Fibroblast of pulmonary artery (primary cell): ENCODE measurements around the gene TAL1.

ENCODE experiments used
- DNase-seq: peaks from one replicate; pipeline ENCODE4 v3.0.0-alpha.2; 2010; ENCODE audit warnings: low read depth
- H3K4me3 ChIP-seq: replicated peaks from 2 replicates; pipeline ENCODE4 v1.5.1; 2011; ENCODE audit warnings: low read depth, mild to moderate bottlenecking, control low read depth, low read length, moderate library complexity
- TF ChIP-seq, protein P1 (sequence below): IDR thresholded peaks from 2 replicates; pipeline ENCODE4 v1.5.1; 2011; ENCODE audit warnings: mild to moderate bottlenecking, control low read depth, low read length, inconsistent platforms; ENCODE audit errors: missing control alignments

Gene TAL1

DNA sequence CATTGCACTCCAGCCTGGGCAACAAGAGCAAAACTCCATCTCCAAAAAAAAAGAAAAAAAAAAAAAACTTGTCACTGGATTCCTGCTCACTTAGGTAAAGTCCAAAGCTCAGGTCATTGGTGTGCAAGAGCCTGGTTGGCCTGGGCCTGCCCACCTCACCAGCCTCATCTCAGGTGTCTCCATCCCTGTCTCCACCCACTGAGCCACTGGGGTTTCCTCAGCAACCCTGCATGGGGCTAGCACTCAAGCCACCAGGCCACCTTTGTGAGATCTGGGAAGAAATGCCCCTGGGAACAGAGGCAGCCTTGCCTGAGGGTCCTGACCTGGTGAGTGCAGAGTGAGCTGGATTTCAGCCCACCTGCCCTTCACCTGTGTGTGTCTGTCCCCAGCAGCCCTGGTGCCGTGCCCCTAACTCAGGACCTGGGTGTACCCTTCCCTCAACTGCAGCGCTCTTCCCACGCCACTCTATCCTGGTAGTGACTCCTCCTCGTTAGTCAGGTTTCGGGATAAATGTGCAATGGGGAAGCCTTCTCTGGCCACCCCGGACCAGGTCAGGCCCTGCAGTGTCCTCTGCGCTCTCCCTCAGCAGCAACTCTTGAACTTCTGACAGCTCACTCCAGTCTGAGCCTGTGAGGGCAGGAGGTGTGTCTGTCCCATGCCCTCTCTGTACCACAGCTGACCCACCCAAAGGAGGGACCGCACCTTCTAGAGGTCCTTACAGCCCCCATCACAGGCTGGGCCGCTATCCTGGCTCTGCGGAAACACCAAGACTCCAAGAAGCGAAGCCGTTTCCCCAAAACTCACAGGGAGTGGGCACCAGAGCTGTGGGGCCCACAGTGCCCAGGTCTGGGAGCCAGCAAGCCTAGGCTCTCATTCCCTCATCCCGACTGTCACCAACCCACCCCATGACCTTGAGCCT lies 45.5 kb downstream of the TAL1 start:
- TF ChIP-seq, protein P1, sequence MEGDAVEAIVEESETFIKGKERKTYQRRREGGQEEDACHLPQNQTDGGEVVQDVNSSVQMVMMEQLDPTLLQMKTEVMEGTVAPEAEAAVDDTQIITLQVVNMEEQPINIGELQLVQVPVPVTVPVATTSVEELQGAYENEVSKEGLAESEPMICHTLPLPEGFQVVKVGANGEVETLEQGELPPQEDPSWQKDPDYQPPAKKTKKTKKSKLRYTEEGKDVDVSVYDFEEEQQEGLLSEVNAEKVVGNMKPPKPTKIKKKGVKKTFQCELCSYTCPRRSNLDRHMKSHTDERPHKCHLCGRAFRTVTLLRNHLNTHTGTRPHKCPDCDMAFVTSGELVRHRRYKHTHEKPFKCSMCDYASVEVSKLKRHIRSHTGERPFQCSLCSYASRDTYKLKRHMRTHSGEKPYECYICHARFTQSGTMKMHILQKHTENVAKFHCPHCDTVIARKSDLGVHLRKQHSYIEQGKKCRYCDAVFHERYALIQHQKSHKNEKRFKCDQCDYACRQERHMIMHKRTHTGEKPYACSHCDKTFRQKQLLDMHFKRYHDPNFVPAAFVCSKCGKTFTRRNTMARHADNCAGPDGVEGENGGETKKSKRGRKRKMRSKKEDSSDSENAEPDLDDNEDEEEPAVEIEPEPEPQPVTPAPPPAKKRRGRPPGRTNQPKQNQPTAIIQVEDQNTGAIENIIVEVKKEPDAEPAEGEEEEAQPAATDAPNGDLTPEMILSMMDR, result no peak

GRCh38 chr1:47184822-47185677 lies 47.0 kb downstream of the TAL1 start:
- TF ChIP-seq, protein P1, result no peak
- H3K4me3 ChIP-seq, result no peak overlapping the region
- DNase-seq, result no peak

More for the DNA sequence above, 45.5 kb downstream of the TAL1 start:
- no peak for DNase-seq
- no peak overlapping the region for H3K4me3 ChIP-seq

GRCh38 chr1:47184090-47184821 lies 47.8 kb downstream of the TAL1 start:
- TF ChIP-seq, protein P1, result no peak
- no peak for DNase-seq
- no peak overlapping the region for H3K4me3 ChIP-seq

DNA sequence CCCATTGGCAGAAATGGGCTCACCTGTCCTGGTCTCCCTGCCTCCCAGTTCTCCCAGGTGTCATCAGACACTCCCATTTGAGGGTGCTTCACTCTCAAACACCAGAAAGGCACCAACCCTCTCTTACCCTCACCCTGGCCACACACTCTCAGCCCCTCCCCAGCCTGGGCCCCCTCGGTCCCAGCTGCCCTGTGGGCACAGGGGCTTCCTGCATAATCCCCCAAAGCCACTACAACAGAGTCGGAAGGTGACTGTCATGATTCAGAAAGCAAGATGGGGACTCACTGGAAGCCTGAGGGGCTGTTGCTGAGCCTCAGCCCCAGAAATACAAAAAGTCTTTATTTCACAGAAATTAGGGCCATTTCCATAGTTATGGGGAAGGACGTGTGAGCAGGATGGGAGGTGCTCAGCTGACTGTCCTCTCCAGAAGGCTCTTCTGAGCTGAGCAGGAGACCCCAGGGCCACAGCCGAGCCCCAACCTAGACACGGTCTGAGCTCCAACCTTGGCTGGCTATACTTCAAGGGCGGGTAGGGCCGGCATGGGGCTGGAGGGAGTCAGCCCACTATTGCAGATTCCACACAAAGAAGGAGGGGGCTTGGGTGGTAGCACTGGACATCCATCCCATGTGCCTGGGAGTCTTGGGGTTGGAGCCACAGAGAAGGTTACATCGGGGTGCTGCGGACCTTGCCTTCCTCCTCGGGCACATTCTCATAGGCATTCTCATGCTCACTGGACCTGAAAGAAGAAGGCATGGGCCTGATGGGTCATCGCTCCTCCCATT lies 48.5 kb downstream of the TAL1 start:
- no peak overlapping the region for H3K4me3 ChIP-seq
- TF ChIP-seq, protein P1, result no peak
- DNase-seq, result no peak

DNA sequence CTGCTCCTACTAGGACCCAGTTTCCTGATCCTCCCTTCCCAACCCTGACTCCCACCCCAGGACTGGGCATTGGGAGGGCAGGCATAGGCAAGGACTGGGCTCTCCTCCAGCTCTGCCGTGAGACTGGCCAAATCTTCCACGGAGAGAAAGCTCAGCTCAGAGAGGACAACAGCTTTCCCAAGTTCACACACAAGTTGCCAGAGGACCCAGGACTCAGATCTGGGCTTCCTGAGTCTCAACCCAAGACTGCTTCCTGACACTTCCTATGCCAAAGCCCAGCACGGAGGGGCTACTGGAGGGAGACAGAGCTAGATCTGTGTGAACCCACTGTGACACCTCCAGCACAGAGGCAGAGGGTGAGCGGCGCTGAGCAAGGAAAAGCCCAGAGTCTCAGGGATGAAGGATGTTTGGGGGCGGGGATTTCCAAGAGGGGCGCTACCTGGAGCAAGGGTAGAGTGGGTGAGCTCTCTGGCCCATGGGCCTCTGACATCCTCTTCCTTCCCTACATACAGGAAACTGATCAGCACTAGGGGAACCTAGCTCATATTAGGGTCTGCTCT lies 49.3 kb downstream of the TAL1 start:
- no peak for DNase-seq
- TF ChIP-seq, protein P1, result no peak
- no peak overlapping the region for H3K4me3 ChIP-seq
